Activated naive CD8-positive, alpha-beta T cell treated with anti-CD3 and anti-CD28 coated beads, Interleukin-2, amount 50 U/mL, for 16 hours (primary cell): ENCODE results near the gene TACC2.

Source experiments
- DNase-seq: peaks from one replicate; pipeline ENCODE4 v3.0.0-alpha.2; 2020; ENCODE audit warnings: low read depth, low spot score

TACC2 gene

DNA sequence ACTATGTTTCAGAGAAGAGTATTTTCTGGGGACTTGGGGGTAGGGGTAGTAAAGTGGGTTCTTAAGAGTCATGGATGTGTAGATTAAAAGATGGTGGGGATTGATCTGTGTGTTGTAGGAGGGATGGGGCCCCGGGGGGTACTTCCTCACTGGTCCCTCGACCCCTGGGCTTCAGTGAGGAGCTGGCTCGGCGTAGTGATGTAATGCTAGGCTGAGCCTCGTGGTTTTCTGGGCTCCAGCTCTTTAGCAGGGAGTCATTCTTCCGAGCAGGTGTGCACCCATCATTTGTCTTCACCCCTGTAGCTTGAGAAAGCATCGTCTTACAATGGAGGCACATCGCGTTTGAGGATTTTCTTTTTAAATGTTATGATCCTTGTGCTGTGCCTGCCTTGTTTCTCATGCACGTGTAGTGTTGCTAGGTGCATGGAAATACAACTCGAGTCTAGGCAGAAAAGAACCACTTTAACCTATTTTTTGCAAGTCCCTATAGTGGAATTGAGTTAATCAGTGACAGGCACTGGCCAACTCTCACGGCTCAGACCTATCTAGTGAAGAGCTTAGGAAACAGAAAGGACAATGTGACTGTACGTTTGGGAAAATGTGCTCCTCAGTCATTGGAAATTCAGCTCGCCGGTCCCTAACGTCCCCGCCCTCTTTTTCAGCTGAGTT, 176.0 kb downstream of the TACC2 start:
- DNase-seq: no peak

DNA sequence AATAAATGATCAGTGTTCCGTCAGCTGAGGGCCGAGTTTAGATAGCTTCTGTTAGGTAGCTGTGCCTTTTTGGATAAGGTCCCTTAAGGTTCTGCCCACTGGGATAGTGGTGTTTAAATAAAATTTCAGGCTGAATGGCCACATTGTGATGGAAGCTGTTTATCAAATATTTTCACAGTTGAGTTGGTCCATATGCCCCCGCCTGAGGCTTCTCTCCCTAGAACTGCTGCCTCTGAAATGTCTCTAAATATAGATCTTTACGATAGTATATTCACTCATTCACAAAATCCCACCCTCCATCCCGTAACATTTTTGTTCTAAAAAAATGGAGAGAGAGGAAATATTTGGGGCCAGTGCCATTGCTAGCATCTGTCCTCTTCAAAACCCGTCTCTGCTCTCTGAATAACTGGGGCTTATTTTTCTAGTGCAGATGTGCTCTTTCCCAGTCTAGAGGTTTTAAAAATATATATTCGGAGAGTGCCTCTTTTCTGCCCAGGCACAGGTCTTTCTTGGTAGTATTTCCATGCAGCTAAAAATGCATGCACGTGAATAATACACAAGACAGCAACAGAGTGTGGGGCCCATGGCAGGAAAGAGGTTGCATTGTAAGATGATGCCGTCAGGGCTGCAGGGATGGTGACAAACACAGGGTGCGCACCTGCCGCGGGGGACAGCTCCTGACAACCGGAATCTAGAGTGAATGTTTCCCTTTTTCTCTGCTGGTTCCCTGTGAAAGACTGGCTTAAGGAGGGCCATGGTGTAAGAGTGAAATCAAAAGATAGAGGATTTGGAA, 176.7 kb downstream of the TACC2 start:
- no peak for DNase-seq

DNA sequence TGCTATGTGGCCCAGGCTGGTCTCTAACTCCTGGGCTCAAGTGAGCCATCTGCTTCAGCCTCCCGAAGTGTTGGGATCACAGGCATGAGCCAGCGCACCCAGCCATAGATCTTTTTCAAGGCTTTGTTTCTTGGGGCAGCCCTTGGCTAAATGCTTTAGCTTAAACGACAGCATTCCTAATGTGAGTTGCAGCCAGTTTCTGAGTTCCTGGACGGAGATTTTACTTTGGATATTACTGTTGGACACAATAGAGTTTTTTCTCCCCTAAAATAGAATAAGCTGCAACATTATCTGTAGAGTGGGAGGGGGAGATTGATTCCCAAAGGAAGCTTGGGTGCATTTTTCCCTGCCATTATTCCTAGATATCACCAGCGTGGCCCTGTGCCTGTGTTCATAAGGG, 179.1 kb downstream of the TACC2 start:
- no peak for DNase-seq

DNA sequence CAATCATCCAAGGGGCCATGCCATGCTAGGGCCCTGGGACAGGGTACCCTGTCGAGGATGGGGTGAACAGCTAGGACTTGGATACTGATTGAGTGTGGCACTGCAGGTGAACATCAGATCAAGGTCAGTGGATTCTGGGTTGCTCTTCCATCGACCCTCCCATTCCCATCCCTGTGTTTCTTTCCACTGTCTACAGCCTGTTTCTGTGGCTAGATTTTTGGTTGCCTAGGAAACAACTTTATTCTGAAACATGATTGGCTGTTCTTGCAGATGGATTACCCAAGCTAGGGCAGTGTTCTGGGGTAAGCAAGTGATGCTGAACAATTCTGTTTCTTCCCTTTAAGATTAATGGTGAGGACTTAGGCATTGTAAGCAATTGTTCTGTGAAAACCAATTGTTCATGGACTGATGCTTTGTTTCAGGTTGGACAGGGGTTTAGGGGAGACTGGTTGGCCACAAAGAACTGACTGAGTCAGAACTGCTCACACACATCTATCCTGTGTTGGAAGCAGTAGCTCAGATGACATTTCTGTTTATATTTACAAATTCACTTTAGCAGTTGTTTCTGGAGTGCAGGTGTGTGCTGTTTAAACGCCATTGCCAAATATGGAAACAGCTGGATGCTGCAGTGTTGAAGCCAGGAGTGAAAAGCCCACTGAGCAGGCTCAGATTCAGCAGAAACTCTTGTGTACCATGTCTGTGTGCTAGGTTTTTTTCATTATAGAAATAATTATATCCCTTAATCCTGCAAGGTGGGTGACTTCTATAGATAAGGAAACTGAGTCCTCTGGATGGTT, 179.8 kb downstream of the TACC2 start:
- no peak for DNase-seq

DNA sequence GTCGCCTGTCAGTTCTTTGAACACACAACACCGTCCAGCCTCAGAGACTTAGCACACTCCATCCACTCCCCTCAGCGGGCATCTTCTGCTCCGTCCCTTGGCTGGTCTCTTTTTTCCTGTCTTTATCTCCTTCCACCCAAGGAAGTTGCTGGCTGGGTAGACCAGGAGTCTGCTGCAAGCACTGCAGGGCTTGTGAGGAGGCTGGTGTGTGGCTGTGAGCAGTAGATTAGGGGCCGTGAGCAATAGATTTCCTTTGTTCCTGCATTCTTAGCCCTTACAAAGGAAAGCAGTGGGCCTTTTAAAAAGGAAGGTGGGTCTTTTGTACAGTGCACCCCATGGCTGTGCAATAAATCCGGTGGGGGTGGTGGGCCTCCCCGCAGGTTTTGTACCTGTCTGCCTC, 181.8 kb downstream of the TACC2 start:
- DNase-seq: no peak

DNA sequence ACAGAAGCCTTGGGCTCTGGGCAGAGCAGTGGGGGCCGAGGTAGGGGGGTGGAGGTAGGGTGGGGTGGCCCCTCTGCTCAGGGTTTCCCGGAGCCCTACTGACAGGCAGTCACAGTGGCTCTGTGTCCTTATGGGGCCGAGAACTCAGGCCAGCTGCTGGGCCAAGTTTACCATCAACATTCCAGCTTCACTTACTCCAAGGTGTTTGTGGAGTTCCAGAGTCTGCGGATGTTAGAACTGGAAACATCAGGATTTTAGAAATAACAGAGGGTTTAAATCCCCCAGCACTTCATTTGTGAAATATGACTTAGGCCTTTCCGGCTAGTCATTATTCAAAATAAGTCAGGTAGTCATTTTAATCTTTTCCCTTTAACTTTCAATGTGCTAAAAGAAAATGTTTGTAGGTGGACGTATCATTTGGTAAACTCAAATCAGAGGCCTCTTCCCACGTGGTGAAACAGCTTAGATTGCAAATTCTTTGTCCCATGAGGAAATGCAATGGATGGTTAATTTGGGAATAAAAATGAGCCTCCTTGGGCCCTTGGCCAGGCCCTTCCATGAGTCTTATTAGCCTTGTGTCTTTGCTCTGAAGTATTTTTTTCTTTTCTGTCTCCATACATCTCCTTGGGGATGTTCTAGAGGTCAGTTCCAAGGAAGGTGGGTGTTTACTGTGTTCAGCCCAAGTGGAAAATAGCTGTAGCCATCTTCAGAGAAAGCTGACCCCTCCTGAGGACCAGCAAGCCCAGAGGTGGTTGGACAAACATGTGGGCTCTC, 182.5 kb downstream of the TACC2 start:
- DNase-seq: no peak

DNA sequence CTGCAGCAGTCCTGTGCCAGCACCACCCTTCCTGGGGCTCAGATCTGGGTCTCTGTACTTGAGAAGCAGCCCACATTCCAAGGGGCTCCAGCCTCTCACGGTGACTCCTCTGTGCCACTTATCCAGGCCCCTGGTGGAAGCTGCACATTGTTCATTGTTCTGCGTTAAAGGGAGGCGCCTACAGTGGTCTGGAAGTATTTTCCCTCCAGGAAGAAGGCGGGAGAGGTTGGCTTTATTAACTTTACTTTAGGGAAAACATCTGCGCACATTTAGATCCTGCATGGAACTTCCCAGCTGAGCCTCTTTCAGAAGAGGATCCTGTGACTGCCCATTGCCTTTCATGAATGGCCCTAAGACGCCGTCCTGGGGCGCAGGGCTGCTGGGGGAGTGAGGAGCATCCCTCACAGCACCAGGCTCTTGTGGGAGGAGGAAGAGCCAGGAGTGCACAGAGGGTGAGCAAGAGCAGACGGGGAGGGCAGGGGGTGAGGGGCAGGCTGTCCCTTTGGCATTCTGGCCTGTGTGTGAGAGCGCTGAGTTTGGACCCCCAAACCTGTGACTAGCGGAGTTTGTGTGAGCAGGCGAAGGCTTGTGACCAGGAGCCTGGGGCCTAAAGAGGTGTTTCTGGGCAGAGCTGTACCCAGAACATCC, 183.5 kb downstream of the TACC2 start:
- no peak for DNase-seq

DNA sequence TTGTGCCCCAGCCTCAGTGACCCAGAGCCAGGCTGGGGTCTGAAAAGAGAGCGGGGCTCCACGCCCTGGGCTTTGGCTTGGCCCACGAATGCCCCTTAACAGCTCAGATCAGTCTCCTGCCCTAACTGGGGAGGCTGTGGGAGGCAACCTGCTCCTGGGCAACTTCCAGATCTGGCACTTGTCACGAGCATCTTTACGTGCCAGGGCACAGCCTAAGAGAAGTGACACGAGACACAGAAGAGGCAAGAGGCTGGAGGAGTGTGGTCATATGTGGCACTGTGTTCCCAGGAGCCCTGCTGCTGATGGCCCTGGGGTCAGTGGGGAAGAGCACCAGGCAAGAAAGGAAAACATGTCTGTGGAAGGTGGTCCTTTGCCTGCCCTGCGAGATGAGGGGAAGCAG, 184.4 kb downstream of the TACC2 start:
- DNase-seq: no peak

DNA sequence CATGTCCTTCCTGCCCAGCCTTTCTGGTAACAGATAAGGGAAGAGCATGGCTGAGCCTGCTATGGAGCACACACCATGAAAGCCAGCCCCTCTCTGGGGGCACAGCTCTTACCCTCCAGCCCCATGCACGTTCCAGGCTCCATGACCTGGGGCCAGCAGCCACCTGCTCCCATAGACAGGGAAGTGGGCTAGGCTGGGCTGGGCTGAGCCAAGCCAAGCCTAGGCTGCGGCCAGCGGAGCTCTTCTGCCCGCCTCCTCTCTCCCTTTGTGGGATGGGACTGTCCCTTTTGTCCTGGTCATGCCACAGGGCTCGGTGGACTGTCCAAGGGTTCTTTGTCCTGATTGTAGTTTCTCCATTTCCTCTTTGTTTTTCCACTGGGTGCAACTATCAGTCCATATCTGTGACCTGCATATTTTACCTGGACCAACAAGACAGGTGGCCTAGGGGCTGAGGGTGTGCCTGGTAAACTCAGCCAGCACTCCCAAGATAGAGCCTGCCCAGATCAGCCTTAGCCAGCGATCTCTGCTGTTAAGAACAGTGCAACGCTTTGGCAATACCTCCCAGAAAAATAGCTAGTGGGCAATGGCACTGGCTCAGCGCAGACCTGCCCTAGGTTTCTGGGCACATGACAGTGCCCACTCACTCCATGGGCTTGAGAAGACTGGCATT, 184.9 kb downstream of the TACC2 start:
- DNase-seq: no peak

DNA sequence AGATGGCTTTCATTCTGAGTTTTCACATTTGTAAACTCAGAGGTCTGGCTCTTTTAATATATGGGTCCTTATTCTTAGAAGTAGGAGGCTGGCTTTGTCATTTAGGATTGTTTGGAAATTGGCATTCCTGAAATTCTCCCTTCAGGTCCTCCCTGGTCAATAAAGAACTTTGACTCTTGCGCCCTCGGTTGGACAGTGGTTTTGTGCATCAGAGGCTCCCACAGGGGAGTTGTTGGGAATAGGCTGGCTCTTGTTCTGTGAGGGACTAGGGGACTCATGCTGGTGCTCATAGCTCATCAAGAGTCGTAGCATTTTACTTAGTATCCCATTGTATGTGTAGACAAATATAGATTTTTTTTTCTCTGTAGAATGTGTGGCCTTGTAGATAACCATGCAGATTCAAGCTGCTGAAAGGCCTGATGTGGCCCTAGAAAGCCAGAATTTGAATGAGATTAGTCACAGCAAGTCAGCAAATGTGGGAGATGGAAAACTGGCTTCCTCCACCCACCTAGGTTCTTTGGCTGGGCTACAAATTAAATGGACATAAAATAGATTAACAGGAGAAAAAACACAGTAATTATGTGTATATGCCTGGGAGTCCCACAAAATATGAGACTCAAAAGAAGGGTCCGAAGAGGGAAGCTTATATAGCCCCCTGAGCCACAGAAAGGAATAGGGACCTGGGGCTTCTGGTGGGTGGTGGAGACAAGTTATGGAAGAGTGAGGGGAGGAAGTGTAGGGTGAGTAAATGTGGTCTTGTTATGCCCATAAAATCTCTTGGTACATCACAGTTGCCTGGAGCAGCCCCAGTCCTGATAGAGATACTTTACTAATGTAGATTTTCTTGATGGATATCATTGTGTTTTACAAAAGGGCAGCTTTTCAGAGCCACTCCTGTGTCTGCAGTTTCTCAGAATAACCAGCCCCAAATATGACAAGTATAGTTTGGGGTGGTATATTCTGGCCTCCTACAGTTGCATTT, 187.6 kb downstream of the TACC2 start:
- no peak for DNase-seq

DNA sequence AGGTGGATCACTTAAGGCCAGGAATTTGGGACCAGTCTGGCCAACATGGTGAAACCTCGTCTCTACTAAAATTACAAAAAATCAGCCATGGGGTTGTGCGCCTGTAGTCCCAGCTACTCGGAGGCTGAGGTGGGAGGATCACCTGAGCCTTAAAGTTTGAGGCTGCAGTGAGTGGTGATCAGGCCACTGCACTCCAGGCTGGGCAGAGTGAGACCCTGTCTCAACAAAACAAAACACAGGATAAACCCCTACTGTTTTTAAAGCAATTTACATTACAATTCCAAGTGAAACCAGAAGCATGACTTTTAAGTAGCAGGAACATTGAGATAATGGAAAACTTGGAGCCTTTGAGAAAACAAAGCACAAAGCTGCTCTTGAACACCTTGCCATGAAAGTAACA, 189.7 kb downstream of the TACC2 start:
- DNase-seq: no peak

DNA sequence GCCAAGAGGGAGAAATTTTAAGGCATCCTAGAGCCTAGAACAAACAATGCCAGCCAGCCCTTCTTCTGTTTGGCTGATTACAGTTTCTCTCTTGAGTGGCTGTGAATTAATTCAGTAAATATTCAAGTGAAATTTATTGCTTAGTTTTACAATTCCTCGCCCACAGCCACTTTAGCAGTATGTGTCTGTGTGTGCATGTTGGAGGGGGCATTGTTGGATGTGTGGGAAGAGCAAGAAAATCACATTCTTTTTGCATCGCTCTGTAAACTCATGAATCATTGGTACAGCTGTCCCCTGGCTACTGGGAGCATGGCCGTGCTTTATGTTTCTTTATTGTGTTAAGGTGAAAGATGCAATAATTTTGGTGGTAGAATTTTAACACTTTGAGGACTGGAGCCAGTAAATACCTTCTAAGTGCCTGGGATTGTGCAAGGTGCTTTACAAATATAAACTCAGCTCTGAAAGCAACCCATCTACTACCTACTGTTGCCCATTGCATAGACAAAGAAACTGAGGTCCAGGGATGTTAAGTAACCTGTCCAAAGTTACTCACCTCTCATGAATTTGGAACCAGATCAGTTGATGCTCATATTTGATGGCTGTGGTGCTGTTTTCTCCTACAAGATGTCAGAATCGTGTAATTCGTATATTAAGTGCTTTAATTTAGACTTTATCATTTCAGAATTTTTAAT, 192.2 kb downstream of the TACC2 start:
- DNase-seq: no peak

DNA sequence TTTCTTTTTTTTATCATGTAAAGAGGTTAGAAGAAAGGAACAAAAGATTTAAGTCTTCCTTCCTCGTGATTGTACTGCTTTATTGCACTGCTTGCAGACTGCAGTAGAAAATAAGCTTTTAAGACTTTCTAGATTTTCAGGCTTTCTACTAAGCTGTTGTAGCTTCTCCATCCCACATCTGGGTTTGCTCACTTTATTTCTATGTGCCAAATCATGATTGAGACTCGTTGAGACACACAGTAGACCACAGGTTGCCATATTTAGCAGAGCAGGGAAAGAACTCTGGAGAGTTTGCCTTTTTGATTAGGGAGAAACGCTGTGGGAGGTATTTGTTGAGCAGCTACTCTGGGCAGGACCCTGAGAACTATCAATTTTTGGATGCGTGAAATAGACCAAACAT, 192.9 kb downstream of the TACC2 start:
- no peak for DNase-seq

DNA sequence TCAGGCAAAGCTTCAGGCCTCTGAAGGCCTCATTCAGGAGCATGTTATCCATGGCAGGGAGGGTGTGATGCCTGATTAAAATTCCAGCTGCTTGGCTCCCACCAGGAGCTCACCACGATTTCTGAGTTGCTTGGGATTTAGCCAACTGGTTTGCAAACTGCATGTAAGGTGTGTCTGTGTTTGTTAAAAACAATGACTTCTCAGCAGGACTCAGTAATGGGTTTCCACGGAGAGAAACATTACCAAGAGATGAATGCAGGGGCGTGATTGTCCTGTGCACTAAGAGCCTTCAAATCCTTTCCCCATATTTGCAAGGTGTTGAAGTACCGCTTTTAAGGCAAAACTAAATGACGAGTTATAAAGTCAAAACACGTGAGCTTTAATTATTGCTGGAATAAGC, 193.3 kb downstream of the TACC2 start:
- no peak for DNase-seq

DNA sequence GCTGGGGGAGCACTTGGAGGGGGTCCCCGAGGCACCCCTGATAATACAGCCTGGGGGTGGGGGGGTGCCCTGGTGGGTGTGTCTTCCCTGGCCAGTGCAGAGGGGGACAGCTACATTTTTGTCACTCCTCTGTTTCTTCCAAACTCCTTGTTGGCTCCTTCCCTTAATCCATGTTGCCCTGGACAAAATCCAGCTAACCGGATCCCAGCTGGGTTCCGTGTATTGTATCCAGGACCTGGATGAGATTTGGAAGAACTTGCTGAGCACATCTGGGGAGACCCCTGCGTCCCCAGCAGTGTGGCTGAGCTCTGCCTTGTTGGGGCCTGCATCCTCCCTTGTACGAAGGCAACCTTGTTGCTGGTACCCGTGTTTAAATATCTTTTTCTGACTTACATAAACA, 195.3 kb downstream of the TACC2 start:
- no peak for DNase-seq

DNA sequence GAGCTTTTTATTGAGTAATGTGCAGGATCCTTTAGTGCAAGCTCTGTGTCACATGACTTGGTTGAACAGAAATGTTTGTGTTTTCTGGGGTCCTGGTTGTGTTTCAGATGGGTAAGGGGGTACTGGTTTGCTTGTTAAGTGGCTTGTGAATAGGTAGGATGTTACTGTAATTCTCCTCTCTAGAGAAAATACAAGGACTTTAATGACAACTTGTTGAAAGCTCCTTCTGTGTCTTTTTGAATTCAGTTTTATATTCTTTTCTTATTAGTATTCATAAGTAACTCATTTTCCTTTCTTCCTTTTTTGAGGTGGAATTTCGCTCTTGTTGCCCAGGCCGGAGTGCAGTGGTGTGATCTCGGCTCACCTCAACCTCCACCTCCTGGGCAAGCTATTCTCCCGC, 196.7 kb downstream of the TACC2 start:
- no peak for DNase-seq

DNA sequence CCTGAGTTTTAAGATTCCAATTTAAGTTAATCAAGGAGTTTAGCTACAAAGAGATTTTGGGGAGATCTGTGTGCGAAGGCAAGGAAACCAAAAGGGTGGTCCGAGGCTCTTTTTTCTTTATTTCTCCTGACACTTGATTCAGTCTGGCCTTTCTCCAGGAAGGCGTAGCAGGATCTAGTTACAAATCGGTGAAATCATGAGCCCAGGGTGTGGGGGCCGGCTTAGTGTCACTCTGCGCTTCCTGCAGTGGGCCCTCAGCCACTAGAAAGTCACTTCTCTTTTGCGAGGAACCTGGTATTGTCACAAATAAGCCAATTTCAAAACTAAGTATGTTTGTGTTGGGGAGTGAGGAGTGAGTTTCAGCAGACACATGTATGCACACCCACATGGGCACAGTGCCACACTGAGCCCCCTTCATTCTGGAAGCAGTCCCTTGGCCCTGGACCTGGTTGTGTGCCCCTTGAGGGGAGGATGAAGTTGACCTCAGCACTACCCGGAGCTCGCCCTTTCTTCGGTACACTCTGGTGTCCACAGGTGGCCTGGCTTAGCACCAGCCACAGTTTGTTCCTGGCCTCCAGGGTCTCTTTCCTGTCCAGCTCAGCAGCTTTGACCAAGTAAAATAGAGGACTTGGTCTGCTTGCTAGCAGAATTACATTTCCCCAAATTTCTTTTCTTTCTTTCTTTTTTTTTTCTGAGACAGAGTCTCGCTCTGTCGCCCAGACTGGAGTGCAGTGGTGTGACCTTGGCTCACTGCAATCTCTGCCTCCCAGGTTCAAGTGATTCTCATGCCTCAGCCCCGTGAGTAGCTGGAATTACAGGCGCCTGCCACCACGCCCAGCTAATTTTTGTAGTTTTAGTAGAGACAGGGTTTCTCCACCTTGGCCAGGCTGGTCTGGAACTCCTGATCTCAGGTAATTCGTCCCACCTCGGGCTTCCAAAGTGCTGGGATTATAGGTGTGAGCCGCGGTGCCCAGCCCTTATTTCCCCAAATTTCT, 198.2 kb downstream of the TACC2 start:
- DNase-seq: no peak

DNA sequence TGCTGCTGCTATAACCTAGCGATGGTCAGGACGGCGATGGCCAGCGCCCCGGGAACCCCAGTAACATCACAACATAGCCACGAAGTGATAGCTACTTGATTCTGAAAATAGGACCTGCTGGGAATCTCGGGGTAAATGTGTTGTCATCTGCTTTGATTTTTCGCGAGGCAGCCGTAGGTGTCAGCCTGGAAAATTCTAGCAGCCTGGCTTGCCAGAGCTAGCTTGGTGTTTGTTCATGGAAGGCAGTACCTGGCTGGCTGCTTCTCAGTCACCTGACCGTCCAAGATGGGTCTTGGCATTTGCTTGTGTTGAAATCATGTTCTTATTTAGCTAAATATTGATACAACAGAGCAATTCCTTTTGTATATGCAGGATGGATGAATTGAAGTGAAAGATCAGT, 199.7 kb downstream of the TACC2 start:
- DNase-seq: no peak
